HepG2 (cell line): ENCODE results near the gene STX8. TPM values are rescaled to one million over a fixed set of nuclear protein-coding genes. Genes with fewer than 3 reads are reported as not detected.

ENCODE experiments used
- HNRNPK ChIP-seq: fragments of 200-400 bp; formaldehyde crosslinking; IDR thresholded peaks from 2 replicates; pipeline ENCODE4 v1.6.1; 2018; ENCODE audit warnings: low read length, low read depth, moderate library complexity, mild to moderate bottlenecking; ENCODE audit not compliant: poor library complexity, severe bottlenecking
- MAF1 ChIP-seq: sonication (generic); formaldehyde crosslinking; IDR thresholded peaks from 2 replicates; pipeline ENCODE4 v1.5.0; 2020; ENCODE audit warnings: missing genetic modification reagents, borderline replicate concordance
- NCOR1 ChIP-seq: fragments of 200-600 bp; sonication (generic); IDR thresholded peaks from 2 replicates; pipeline ENCODE4 v1.7.0; 2017; ENCODE audit warnings: antibody characterized with exemption, low read length, borderline replicate concordance
- TEF ChIP-seq: sonication (generic); formaldehyde crosslinking; IDR thresholded peaks from 2 replicates; pipeline ENCODE4 v1.5.0; 2020; ENCODE audit warnings: missing genetic modification reagents
- THAP8 ChIP-seq: sonication (generic); formaldehyde crosslinking; IDR thresholded peaks from 2 replicates; pipeline ENCODE4 v1.5.1; 2020; ENCODE audit warnings: missing genetic modification reagents, mild to moderate bottlenecking, borderline replicate concordance
- USF2 ChIP-seq, 2 experiments: sonication (generic) in 1 of 2; formaldehyde crosslinking in 1 of 2; IDR thresholded peaks; 2 replicates each; pipeline versions ENCODE4 v1.5.1 to v1.6.1; 2011 to 2020; ENCODE audit warnings: borderline replicate concordance in 1 of 2, low read depth in 1 of 2, low read length in 1 of 2, mild to moderate bottlenecking in 1 of 2, missing genetic modification reagents in 1 of 2, moderate library complexity in 1 of 2
- ZMAT3 ChIP-seq: sonication (generic); formaldehyde crosslinking; conservative IDR thresholded peaks from 2 replicates; pipeline ENCODE4 v1.7.0; 2021; ENCODE audit warnings: missing genetic modification reagents
- ZNF280D ChIP-seq: sonication (generic); formaldehyde crosslinking; IDR thresholded peaks from 2 replicates; pipeline ENCODE4 v1.5.1; 2020; ENCODE audit warnings: mild to moderate bottlenecking, missing genetic modification reagents
- ZNF367 ChIP-seq: sonication (generic); formaldehyde crosslinking; IDR thresholded peaks from 2 replicates; pipeline ENCODE4 v1.4.0; 2020; ENCODE audit warnings: missing genetic modification reagents, borderline replicate concordance
- ZSCAN30 ChIP-seq: sonication (generic); formaldehyde crosslinking; IDR thresholded peaks from 2 replicates; pipeline ENCODE4 v1.5.0; 2020; ENCODE audit warnings: mild to moderate bottlenecking, missing genetic modification reagents
- polyA plus RNA-seq, 8 experiments: library from polyadenylated mRNA; depleted of rRNA in 3 of 8; stranded (reverse) in 7 of 8; unstranded in 1 of 8; fragments of >200 nt; fragmentation: Illumina TruSeq in 4 of 8; extraction: Trizol in 4 of 8; gene quantifications; 2 replicates each; pipeline versions ENCODE4 v1.2.1 to v1.2.3, GENCODE V29; 2011 to 2016; ENCODE audit warnings: low read depth in 4 of 8, missing spikeins in 1 of 8, mixed read lengths in 1 of 8; ENCODE audit not compliant: insufficient read depth in 1 of 8
- total RNA-seq, 5 experiments: library from RNA; depleted of rRNA; stranded (reverse); fragments of >200 nt; fragmentation: Illumina TruSeq; extraction: Trizol; gene quantifications; 2 replicates each; pipeline ENCODE4 v1.2.3, GENCODE V29; 2016; ENCODE audit warnings: low read depth in 1 of 5

STX8 gene
- total and polyA plus RNA-seq, 2 of the 13 experiments (the other 11 are each of a cell fraction or from before 2014, with no cell fraction given), result 36.4 to 53.6 TPM

GRCh38 chr17:9403257-9403656, 172.4 kb downstream of the STX8 start (continued):
- TF ChIP-seq USF2 (IDR thresholded peaks at IDR 0.05; ENCODE audit: low read depth, low read length), result no peak
- no peak for TF ChIP-seq USF2 (CRISPR knock-in tag; IDR thresholded peaks at IDR 0.05; ENCODE audit: borderline replicate concordance)
- no peak for TF ChIP-seq THAP8 (CRISPR knock-in tag)
- no peak for TF ChIP-seq ZNF280D (CRISPR knock-in tag)
- TF ChIP-seq HNRNPK, result no peak
- TF ChIP-seq ZNF367, result no peak
- no peak for TF ChIP-seq ZSCAN30 (CRISPR knock-in tag)
- TF ChIP-seq NCOR1, result no peak
- TF ChIP-seq MAF1 (CRISPR knock-in tag), result no peak
- no peak for TF ChIP-seq TEF (CRISPR knock-in tag)
- no peak for TF ChIP-seq ZMAT3
